Hepatocyte (in vitro differentiated cells): Measurements from ENCODE around the gene FOLR3.
"Not testable (repeated sequence)": the region's sequence is repeated elsewhere in the genome, so short reads cannot be mapped to it uniquely, and the experiment has no call there.

ENCODE experiments used
- CTCF ChIP-seq: fragments of 200-600 bp; sonication (generic); IDR thresholded peaks from 2 replicates; pipeline ENCODE4 v1.5.1; 2016; ENCODE audit warnings: antibody characterized with exemption, mild to moderate bottlenecking; ENCODE audit not compliant: poor library complexity
- EZH2 ChIP-seq: fragments of 200-600 bp; sonication (generic); IDR thresholded peaks from 2 replicates; pipeline ENCODE4 v1.6.1; 2016; ENCODE audit warnings: antibody characterized with exemption, mild to moderate bottlenecking, borderline replicate concordance
- EZH2phosphoT487 ChIP-seq: fragments of 200-600 bp; sonication (generic); IDR thresholded peaks from one replicate; pipeline ENCODE4 v1.6.1; 2018; ENCODE audit warnings: antibody characterized with exemption, mild to moderate bottlenecking, low read depth, moderate library complexity; ENCODE audit not compliant: unreplicated experiment, severe bottlenecking

GRCh38 chr11:72153874-72154273, 18.3 kb downstream of the FOLR3 start:
- not testable (repeated sequence) for TF ChIP-seq CTCF, EZH2phosphoT487, EZH2
